NB4 (cell line): ENCODE data around the gene ZIC5.

ENCODE experiments used
- DNase-seq: peaks from one replicate; pipeline ENCODE4 v3.0.0; 2010; ENCODE audit warnings: low read depth
- H3K4me3 ChIP-seq: one replicate; pipeline ENCODE4 v1.5.1; 2011; ENCODE audit warnings: mild to moderate bottlenecking, low read depth, low read length, moderate library complexity
- CTCF ChIP-seq: IDR thresholded peaks from one replicate; pipeline ENCODE4 v1.5.1; 2012; ENCODE audit warnings: low read depth, low read length
- MYC ChIP-seq: IDR thresholded peaks from 2 replicates; pipeline ENCODE4 v1.6.1; 2011; ENCODE audit warnings: low read depth, low read length
- POLR2A ChIP-seq: IDR thresholded peaks from 2 replicates; pipeline ENCODE4 v1.6.1; 2011; ENCODE audit warnings: mild to moderate bottlenecking; ENCODE audit not compliant: insufficient read length; ENCODE audit errors: extremely low read depth
- TF ChIP-seq, protein P1 (sequence below): IDR thresholded peaks from 2 replicates; pipeline ENCODE4 v1.6.1; 2011; ENCODE audit warnings: low read depth, low read length

ZIC5 gene

DNA sequence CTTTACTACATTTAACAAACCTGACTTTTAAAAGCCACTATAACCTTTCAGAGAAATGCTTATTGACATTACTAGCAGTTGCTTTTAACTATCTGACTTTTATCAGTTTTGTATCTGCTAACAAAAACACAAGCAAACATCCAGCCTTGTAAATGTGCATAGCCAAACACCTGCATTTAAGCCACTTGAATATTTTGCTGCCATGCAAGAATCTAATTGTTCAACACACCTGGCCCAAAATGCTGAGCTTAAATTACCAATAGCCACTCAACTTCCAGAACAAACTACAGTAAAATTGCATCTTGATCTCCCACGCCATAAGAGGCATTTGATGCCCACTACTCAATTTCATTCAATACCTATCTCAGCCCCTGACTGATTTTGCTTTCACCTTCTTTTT is 9.3 kb downstream of the ZIC5 start:
- no peak overlapping the region for H3K4me3 ChIP-seq
- no peak for DNase-seq
- TF ChIP-seq, protein P1, sequence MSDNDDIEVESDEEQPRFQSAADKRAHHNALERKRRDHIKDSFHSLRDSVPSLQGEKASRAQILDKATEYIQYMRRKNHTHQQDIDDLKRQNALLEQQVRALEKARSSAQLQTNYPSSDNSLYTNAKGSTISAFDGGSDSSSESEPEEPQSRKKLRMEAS, result no peak
- TF ChIP-seq MYC (no peak), POLR2A (no peak), CTCF (no peak)

DNA sequence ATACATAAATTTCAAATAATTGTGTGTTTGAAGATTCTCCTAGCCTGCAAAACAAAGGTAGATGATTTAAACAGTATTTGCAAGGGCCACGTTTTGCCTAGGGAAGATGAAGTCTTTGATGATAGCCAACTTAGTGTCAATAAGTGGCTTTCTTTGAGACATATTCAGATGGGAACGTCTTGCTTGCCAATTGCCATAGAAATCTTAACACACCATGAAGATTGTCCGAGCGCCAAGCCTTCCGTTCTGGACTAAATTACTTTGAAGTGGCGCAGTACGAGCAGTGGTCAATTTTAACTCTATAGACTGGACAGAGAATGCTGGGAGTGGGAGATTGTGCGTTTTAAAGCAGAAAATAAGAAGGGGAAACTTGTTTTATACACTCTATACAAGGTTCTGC is 9.9 kb downstream of the ZIC5 start:
- DNase-seq, result no peak
- no peak overlapping the region for H3K4me3 ChIP-seq
- no peak for TF ChIP-seq CTCF
- no peak for TF ChIP-seq POLR2A
- TF ChIP-seq MYC, result no peak
- TF ChIP-seq, protein P1, result no peak

DNA sequence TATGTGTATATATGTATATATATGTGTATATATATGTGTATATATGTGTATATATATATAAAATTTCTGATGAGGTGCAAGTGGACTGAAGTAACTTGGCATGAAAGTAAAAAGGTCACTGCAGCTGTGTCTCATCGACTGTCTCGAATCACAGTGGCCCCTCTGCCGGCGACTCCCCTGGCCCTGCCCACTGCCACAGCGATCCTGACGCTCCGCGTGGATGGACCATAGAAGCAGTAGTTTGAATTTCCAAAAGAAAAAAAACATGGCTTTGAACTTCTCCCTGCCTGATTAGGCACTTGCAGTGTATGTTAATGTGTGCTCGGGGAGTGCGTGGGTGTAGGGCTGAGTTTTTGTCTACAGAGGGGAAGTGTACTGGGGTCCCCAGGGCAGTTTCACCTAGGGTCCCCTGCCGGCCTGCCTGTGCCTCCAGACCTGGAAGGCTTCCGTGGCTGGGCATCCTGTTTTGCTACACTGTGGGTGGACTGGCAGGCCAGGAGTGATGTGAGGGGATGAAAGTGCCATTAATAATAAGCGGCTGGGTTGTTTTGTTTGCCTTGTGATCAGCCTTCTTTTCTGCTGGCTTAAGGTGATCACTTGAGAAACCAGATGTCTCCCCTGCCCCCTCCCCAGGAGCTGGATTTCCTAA is 10.8 kb downstream of the ZIC5 start:
- H3K4me3 ChIP-seq, result no peak overlapping the region
- no peak for TF ChIP-seq POLR2A
- TF ChIP-seq, protein P1, result no peak
- TF ChIP-seq MYC, result no peak
- TF ChIP-seq CTCF, result no peak
- DNase-seq, result no peak

- H3K4me3 ChIP-seq, result no peak overlapping the region
- no peak for DNase-seq
- TF ChIP-seq MYC (no peak), POLR2A (no peak)
Observed at GRCh38 chr13:99959540-99960230, 11.9 kb downstream of the ZIC5 start.

GRCh38 chr13:99959127-99959539 is 12.4 kb downstream of the ZIC5 start:
- DNase-seq, result no peak
- TF ChIP-seq, protein P1, result no peak
- TF ChIP-seq CTCF (no peak), POLR2A (no peak), MYC (no peak)
- no peak overlapping the region for H3K4me3 ChIP-seq

DNA sequence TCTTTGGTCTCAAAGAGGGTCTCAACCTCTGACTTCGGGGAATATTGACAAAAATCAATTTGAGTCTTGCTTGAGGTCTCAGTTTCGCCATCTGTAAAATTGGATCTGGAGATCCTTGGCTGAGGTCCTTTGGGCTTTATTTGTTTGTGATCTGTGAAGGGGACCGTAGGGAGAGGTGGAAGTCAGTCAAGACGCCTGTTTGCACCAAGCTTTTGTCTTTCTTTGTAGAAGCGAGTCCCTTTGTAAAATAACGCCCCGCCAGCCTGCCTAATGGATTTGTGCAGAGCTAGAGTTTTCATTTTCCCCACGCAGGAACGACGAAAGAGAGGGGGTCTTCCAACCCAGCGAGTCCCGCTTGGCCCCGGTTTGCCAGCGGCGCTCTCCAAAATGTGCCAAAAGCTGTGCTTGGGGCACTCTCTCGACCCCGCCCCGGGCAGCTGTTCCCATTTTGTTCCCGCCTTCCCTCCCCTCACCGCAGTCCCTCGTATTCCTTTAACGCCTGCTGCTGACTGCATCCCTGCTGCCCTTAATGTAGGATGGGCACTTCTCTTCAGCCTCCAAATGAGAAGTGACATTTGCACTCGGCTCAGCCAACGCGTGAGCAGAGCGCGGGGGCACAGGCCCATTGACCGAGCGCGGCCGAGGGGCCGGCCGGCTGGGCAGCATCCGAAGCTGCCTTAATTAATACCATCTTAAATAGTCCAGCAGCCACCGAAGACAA is 13.0 kb downstream of the ZIC5 start:
- no peak for DNase-seq
- H3K4me3 ChIP-seq, result no peak overlapping the region
- TF ChIP-seq, protein P1, result no peak
- no peak for TF ChIP-seq POLR2A
- no peak for TF ChIP-seq CTCF
- no peak for TF ChIP-seq MYC
